ENCODE measurements around the gene PCDH9.
"Not testable (repeated sequence)": the region's sequence is repeated elsewhere in the genome, so short reads cannot be mapped to it uniquely, and the experiment has no call there.

Gene PCDH9

GRCh38 chr13:66886264-66886663 lies 343.9 kb downstream of the PCDH9 start:
- Histone ChIP-seq H2BK12ac (ENCODE audit: low read length) (no peak overlapping the region), H3K23ac (ENCODE audit: low read depth, low read length, poor library complexity) (no peak overlapping the region), H3K27me3 (ENCODE audit: control insufficient read depth in 3 of 3, insufficient read depth in 3 of 3, low read depth in 1 of 3, low read length in 3 of 3) (no peaks in the 10 kb centered on the region), H2BK5ac (ENCODE audit: low read length) (no peak overlapping the region), H2AK5ac (ENCODE audit: low read depth, low read length) (no peak overlapping the region), H3K9me3 (replicated peaks in 1 of 2; ENCODE audit: control insufficient read depth in 2 of 2, insufficient read depth in 1 of 2, low read depth in 1 of 2, low read length in 2 of 2) (peaks cover 0 to under 1% of the 10 kb centered on the region in 2 donors), H3K14ac (ENCODE audit: low read length) (no peak overlapping the region), H3K4me3 (ENCODE audit: low read length in 2 of 2) (no peak overlapping the region), H3K4me1 (ENCODE audit: control insufficient read depth in 2 of 2, insufficient read depth in 1 of 2, low read depth in 1 of 2, low read length in 2 of 2) (no peaks in the 10 kb centered on the region), H3K4me2 (ENCODE audit: insufficient read depth, low read length, poor library complexity, severe bottlenecking) (no peak overlapping the region), H2BK120ac (ENCODE audit: low read depth, low read length) (no peak overlapping the region), H2AFZ (ENCODE audit: low read length) (no peak overlapping the region), H3K4ac (ENCODE audit: low read length) (no peak overlapping the region), H3K27ac (replicated peaks; ENCODE audit: low read length) (no peak overlapping the region), H3K9ac (ENCODE audit: low read depth, low read length, poor library complexity) (no peak overlapping the region), H3K79me1 (ENCODE audit: low read depth, low read length) (no peaks in the 10 kb centered on the region), H4K8ac (ENCODE audit: low read depth, low read length) (no peak overlapping the region), H4K91ac (ENCODE audit: low read depth, low read length, poor library complexity) (no peak overlapping the region), H3K18ac (ENCODE audit: low read length) (no peak overlapping the region), H2BK15ac (ENCODE audit: low read length) (no peak overlapping the region), H3K36me3 (replicated peaks in 1 of 2; ENCODE audit: control insufficient read depth in 2 of 2, insufficient read depth in 2 of 2, low read length in 2 of 2) (no peaks in the 10 kb centered on the region)
- WGBS, 2 donors (ENCODE audit: extremely low coverage in 2 of 2, insufficient read length in 2 of 2, insufficient replicate concordance in 1 of 2), result no CpG with 5 or more reads among the region's 4 CpGs
- no peak for DNase-seq (ENCODE audit: low spot score)

GRCh38 chr13:66881170-66881569 lies 349.0 kb downstream of the PCDH9 start:
- not testable (repeated sequence) for H4K8ac ChIP-seq (ENCODE audit: low read depth, low read length); H3K23ac ChIP-seq (ENCODE audit: low read depth, low read length, poor library complexity); H3K18ac ChIP-seq (ENCODE audit: low read length); DNase-seq (ENCODE audit: low spot score); H2AK5ac ChIP-seq (ENCODE audit: low read depth, low read length); H2BK120ac ChIP-seq (ENCODE audit: low read depth, low read length); H3K79me1 ChIP-seq (ENCODE audit: low read depth, low read length); H2AFZ ChIP-seq (ENCODE audit: low read length); H3K4me1 ChIP-seq (ENCODE audit: control insufficient read depth in 2 of 2, insufficient read depth in 1 of 2, low read depth in 1 of 2, low read length in 2 of 2); H3K27ac ChIP-seq (replicated peaks; ENCODE audit: low read length); H2BK15ac ChIP-seq (ENCODE audit: low read length); H3K4ac ChIP-seq (ENCODE audit: low read length); H4K91ac ChIP-seq (ENCODE audit: low read depth, low read length, poor library complexity); H2BK5ac ChIP-seq (ENCODE audit: low read length); H2BK12ac ChIP-seq (ENCODE audit: low read length); H3K27me3 ChIP-seq (ENCODE audit: control insufficient read depth in 3 of 3, insufficient read depth in 3 of 3, low read depth in 1 of 3, low read length in 3 of 3); H3K14ac ChIP-seq (ENCODE audit: low read length); H3K9ac ChIP-seq (ENCODE audit: low read depth, low read length, poor library complexity); H3K4me3 ChIP-seq (ENCODE audit: low read length in 2 of 2); H3K4me2 ChIP-seq (ENCODE audit: insufficient read depth, low read length, poor library complexity, severe bottlenecking); H3K36me3 ChIP-seq (replicated peaks in 1 of 2; ENCODE audit: control insufficient read depth in 2 of 2, insufficient read depth in 2 of 2, low read length in 2 of 2); H3K9me3 ChIP-seq (replicated peaks in 1 of 2; ENCODE audit: control insufficient read depth in 2 of 2, insufficient read depth in 1 of 2, low read depth in 1 of 2, low read length in 2 of 2)
- no CpG with 5 or more reads among the region's 2 CpGs for WGBS, 2 donors (ENCODE audit: extremely low coverage in 2 of 2, insufficient read length in 2 of 2, insufficient replicate concordance in 1 of 2)

GRCh38 chr13:66879988-66880387 lies 350.1 kb downstream of the PCDH9 start:
- Histone ChIP-seq H3K79me1 (ENCODE audit: low read depth, low read length) (no peaks in the 10 kb centered on the region), H3K23ac (ENCODE audit: low read depth, low read length, poor library complexity) (no peak overlapping the region), H3K4me3 (ENCODE audit: low read length in 2 of 2) (no peak overlapping the region), H3K18ac (ENCODE audit: low read length) (no peak overlapping the region), H3K4me1 (ENCODE audit: control insufficient read depth in 2 of 2, insufficient read depth in 1 of 2, low read depth in 1 of 2, low read length in 2 of 2) (no peaks in the 10 kb centered on the region), H2BK5ac (ENCODE audit: low read length) (no peak overlapping the region), H2AFZ (ENCODE audit: low read length) (no peak overlapping the region), H4K91ac (ENCODE audit: low read depth, low read length, poor library complexity) (no peak overlapping the region), H3K27ac (replicated peaks; ENCODE audit: low read length) (no peak overlapping the region), H4K8ac (ENCODE audit: low read depth, low read length) (no peak overlapping the region), H2BK15ac (ENCODE audit: low read length) (no peak overlapping the region), H3K4me2 (ENCODE audit: insufficient read depth, low read length, poor library complexity, severe bottlenecking) (no peak overlapping the region), H3K9me3 (replicated peaks in 1 of 2; ENCODE audit: control insufficient read depth in 2 of 2, insufficient read depth in 1 of 2, low read depth in 1 of 2, low read length in 2 of 2) (peaks cover 0 to 3% of the 10 kb centered on the region in 2 donors), H3K4ac (ENCODE audit: low read length) (no peak overlapping the region), H3K36me3 (replicated peaks in 1 of 2; ENCODE audit: control insufficient read depth in 2 of 2, insufficient read depth in 2 of 2, low read length in 2 of 2) (no peaks in the 10 kb centered on the region), H2BK12ac (ENCODE audit: low read length) (no peak overlapping the region), H3K27me3 (ENCODE audit: control insufficient read depth in 3 of 3, insufficient read depth in 3 of 3, low read depth in 1 of 3, low read length in 3 of 3) (no peaks in the 10 kb centered on the region), H2AK5ac (ENCODE audit: low read depth, low read length) (no peak overlapping the region), H3K14ac (ENCODE audit: low read length) (no peak overlapping the region), H2BK120ac (ENCODE audit: low read depth, low read length) (no peak overlapping the region), H3K9ac (ENCODE audit: low read depth, low read length, poor library complexity) (no peak overlapping the region)
- WGBS, 2 donors (ENCODE audit: extremely low coverage in 2 of 2, insufficient read length in 2 of 2, insufficient replicate concordance in 1 of 2), result no CpG with 5 or more reads among the region's 1 CpG
- DNase-seq (ENCODE audit: low spot score), result no peak

- H2BK5ac ChIP-seq (ENCODE audit: low read length), result no peak overlapping the region
- no peak overlapping the region for H4K8ac ChIP-seq (ENCODE audit: low read depth, low read length)
- H3K79me1 ChIP-seq (ENCODE audit: low read depth, low read length), result no peaks in the 10 kb centered on the region
- no peak overlapping the region for H2BK12ac ChIP-seq (ENCODE audit: low read length)
- no peaks in the 10 kb centered on the region for H3K27me3 ChIP-seq (ENCODE audit: control insufficient read depth in 3 of 3, insufficient read depth in 3 of 3, low read depth in 1 of 3, low read length in 3 of 3)
- H3K36me3 ChIP-seq (replicated peaks in 1 of 2; ENCODE audit: control insufficient read depth in 2 of 2, insufficient read depth in 2 of 2, low read length in 2 of 2), result no peaks in the 10 kb centered on the region
- H3K27ac ChIP-seq (replicated peaks; ENCODE audit: low read length), result no peak overlapping the region
- no peak overlapping the region for H2AFZ ChIP-seq (ENCODE audit: low read length)
- H4K91ac ChIP-seq (ENCODE audit: low read depth, low read length, poor library complexity), result no peak overlapping the region
- no peak overlapping the region for H3K14ac ChIP-seq (ENCODE audit: low read length)
- H3K4me3 ChIP-seq (ENCODE audit: low read length in 2 of 2), result no peak overlapping the region
- no peak overlapping the region for H3K4ac ChIP-seq (ENCODE audit: low read length)
- H3K4me2 ChIP-seq (ENCODE audit: insufficient read depth, low read length, poor library complexity, severe bottlenecking), result no peak overlapping the region
- no peak overlapping the region for H3K18ac ChIP-seq (ENCODE audit: low read length)
- no peak overlapping the region for H3K9ac ChIP-seq (ENCODE audit: low read depth, low read length, poor library complexity)
- H2AK5ac ChIP-seq (ENCODE audit: low read depth, low read length), result no peak overlapping the region
- WGBS, 2 donors (ENCODE audit: extremely low coverage in 2 of 2, insufficient read length in 2 of 2, insufficient replicate concordance in 1 of 2), result no CpG with 5 or more reads among the region's 4 CpGs
- no peak overlapping the region for H2BK120ac ChIP-seq (ENCODE audit: low read depth, low read length)
- DNase-seq (ENCODE audit: low spot score), result no peak
- no peak overlapping the region for H3K23ac ChIP-seq (ENCODE audit: low read depth, low read length, poor library complexity)
- H3K4me1 ChIP-seq (ENCODE audit: control insufficient read depth in 2 of 2, insufficient read depth in 1 of 2, low read depth in 1 of 2, low read length in 2 of 2), result no peaks in the 10 kb centered on the region
- no peak overlapping the region for H2BK15ac ChIP-seq (ENCODE audit: low read length)
- no peaks in the 10 kb centered on the region for H3K9me3 ChIP-seq (replicated peaks in 1 of 2; ENCODE audit: control insufficient read depth in 2 of 2, insufficient read depth in 1 of 2, low read depth in 1 of 2, low read length in 2 of 2)
Observed at GRCh38 chr13:66875264-66875663, 354.9 kb downstream of the PCDH9 start.

Measured in neuronal stem cell (in vitro differentiated cells).